Spleen (tissue), 11 donors: ENCODE results near the gene CHD5. TPM values are rescaled to one million over a fixed set of nuclear protein-coding genes. Genes with fewer than 3 reads are reported as not detected.

ENCODE experiments used
- DNase-seq: peaks from one replicate; pipeline ENCODE4 v3.0.0-alpha.2; 2020
- H3K27ac ChIP-seq, 8 donors: fragments of 200-600 bp; sonication (generic) in 7 of 8; 1 replicate in 4 of 8; 2 replicates in 4 of 8; pipeline versions ENCODE4 v1.5.0 to v1.8.0; 2016 to 2021; ENCODE audit warnings: inconsistent platforms in 4 of 8, mild to moderate bottlenecking in 4 of 8, moderate library complexity in 1 of 8
- H3K27me3 ChIP-seq, 7 donors: fragments of 200-600 bp; sonication (generic) in 6 of 7; replicated peaks in 1 of 7; 1 replicate in 4 of 7; 2 replicates in 3 of 7; pipeline versions ENCODE4 v1.5.0 to v1.8.0; 2016 to 2021; ENCODE audit warnings: inconsistent platforms in 3 of 7, mild to moderate bottlenecking in 1 of 7
- H3K36me3 ChIP-seq, 6 donors: fragments of 200-600 bp; sonication (generic) in 5 of 6; 1 replicate in 4 of 6; 2 replicates in 2 of 6; pipeline versions ENCODE4 v1.5.0 to v1.8.0; 2016 to 2021; ENCODE audit warnings: inconsistent platforms in 2 of 6
- H3K4me1 ChIP-seq, 6 donors: fragments of 200-600 bp; sonication (generic) in 5 of 6; 1 replicate in 3 of 6; 2 replicates in 3 of 6; pipeline versions ENCODE4 v1.5.0 to v1.8.0; 2016 to 2021; ENCODE audit warnings: inconsistent platforms in 3 of 6
- H3K4me3 ChIP-seq, 8 donors: fragments of 200-600 bp; sonication (generic) in 7 of 8; 1 replicate in 4 of 8; 2 replicates in 4 of 8; pipeline versions ENCODE4 v1.5.0 to v1.8.0; 2016 to 2021; ENCODE audit warnings: inconsistent platforms in 4 of 8, mild to moderate bottlenecking in 4 of 8, moderate library complexity in 2 of 8
- H3K9me3 ChIP-seq, 8 donors: fragments of 200-600 bp; sonication (generic) in 7 of 8; 1 replicate in 4 of 8; 2 replicates in 4 of 8; pipeline versions ENCODE4 v1.5.0 to v1.8.0; 2016 to 2021; ENCODE audit warnings: inconsistent platforms in 4 of 8
- POLR2A ChIP-seq, 3 donors: fragments of 450-650 bp; IDR thresholded peaks; one replicate each; pipeline ENCODE4 v1.5.1; 2017; ENCODE audit warnings: antibody characterized with exemption in 3 of 3, mild to moderate bottlenecking in 1 of 3
- POLR2AphosphoS5 ChIP-seq, 3 donors: sonication (generic); formaldehyde crosslinking; IDR thresholded peaks; one replicate each; pipeline ENCODE4 v1.5.1; 2017; ENCODE audit warnings: antibody characterized with exemption in 3 of 3
- WGBS, 5 donors: extraction: QIAGEN DNeasy Blood & Tissue Kit in 3 of 5; methylation state at CpG; one replicate each; pipeline versions ENCODE4 v1.1.5 to v1.1.7; 2013 to 2018; 5-methylcytosine and 5-hydroxymethylcytosine counted together
- intact Hi-C: fragments of 100-400 bp; cut with DNase I; formaldehyde crosslinking; loops from one replicate; pipeline ENCODE4 v1.15.0; 2023; ENCODE audit warnings: low total_unique reads
- polyA plus RNA-seq, 3 donors: library from polyadenylated mRNA; stranded (reverse); fragments of 200-250 nt; gene quantifications; one replicate each; pipeline ENCODE4 v1.2.1, GENCODE V29; 2013
- total RNA-seq, 7 donors: library from RNA; depleted of rRNA in 3 of 7; stranded (reverse); fragments of >200 nt in 3 of 7; fragmentation: NEBNext Ultra II Directional in 4 of 7; extraction: Animal tissue kit (Norgen Biotek cat#: 25700) in 4 of 7; gene quantifications; one replicate each; pipeline versions ENCODE4 v1.1.0 to v1.2.1, GENCODE V29; 2016 to 2021
- TF ChIP-seq, protein P1 (sequence below), 11 experiments: fragments of 200-600 bp in 7 of 11; fragments of 450-650 bp in 4 of 11; sonication (generic) in 4 of 11; IDR thresholded peaks in 8 of 11; conservative IDR thresholded peaks in 3 of 11; 1 replicate in 7 of 11; 2 replicates in 4 of 11; pipeline versions ENCODE4 v1.4.0 to v1.8.0; 2016 to 2021; ENCODE audit warnings: antibody characterized with exemption in 11 of 11, inconsistent platforms in 4 of 11, mild to moderate bottlenecking in 1 of 11
- donor health status: healthy with polysubstance abuse.
- donor health status: DM: no; HTN: no; CAD: no; lungs with moderate emphysema.
- donor health status: DM: no; HTN: no; CAD: no.
- donor health status: Bipolar disorder and iron deficiency.
- donor health status: healthy.
- donor health status: DM: no; HTN: no; CAD: no.
- donor health status: DM: yes; HTN: yes; CAD: no.

The CHD5 gene
- total and polyA plus RNA-seq, 10 donors, result 0.04 to 0.44 (median 0.13) TPM

DNA sequence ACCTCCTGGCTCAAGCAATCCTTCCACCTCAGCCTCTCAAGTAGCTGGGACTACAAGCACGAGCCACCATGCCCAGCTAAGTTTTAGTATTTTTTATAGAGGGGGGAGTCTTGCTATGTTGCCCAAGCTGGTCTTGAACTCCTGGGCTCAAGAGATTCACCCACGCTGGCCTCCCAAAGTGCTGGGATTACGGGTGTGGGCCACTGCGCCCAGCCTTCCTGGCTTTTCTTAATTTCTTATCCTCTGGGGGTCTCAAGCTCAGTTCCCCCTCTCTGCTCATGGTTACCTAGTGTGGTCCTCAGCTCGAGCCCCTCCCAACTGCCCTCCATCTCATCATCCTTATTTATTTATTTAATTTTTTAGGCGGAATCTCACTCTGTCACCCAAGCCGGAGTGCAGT is 22.1 kb upstream of the CHD5 start:
- H3K9me3 ChIP-seq, result no peaks in the 10 kb centered on the region
- H3K4me1 ChIP-seq, result peaks cover 33 to 57% (median 48%) of the 10 kb centered on the region in 6 donors
- intact Hi-C loops, result no loop called here
- TF ChIP-seq, protein P1, sequence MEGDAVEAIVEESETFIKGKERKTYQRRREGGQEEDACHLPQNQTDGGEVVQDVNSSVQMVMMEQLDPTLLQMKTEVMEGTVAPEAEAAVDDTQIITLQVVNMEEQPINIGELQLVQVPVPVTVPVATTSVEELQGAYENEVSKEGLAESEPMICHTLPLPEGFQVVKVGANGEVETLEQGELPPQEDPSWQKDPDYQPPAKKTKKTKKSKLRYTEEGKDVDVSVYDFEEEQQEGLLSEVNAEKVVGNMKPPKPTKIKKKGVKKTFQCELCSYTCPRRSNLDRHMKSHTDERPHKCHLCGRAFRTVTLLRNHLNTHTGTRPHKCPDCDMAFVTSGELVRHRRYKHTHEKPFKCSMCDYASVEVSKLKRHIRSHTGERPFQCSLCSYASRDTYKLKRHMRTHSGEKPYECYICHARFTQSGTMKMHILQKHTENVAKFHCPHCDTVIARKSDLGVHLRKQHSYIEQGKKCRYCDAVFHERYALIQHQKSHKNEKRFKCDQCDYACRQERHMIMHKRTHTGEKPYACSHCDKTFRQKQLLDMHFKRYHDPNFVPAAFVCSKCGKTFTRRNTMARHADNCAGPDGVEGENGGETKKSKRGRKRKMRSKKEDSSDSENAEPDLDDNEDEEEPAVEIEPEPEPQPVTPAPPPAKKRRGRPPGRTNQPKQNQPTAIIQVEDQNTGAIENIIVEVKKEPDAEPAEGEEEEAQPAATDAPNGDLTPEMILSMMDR (IDR thresholded peaks at IDR 0.05 in 8 of 11, conservative IDR thresholded peaks at IDR 0.05 in 3 of 11), result no peak
- no peak for TF ChIP-seq POLR2A (IDR thresholded peaks at IDR 0.05)
- no peak for TF ChIP-seq POLR2AphosphoS5 (IDR thresholded peaks at IDR 0.05)
- DNase-seq, result no peak
- H3K27ac ChIP-seq, result no peak overlapping the region
- H3K36me3 ChIP-seq, result peaks cover 0 to 4% (median 2%) of the 10 kb centered on the region in 6 donors
- no peak overlapping the region for H3K4me3 ChIP-seq
- peaks cover 0 to 32% (median 22%) of the 10 kb centered on the region in 7 donors for H3K27me3 ChIP-seq
- 86 to 91% (median 88%) methylated on average over 7 of the region's 7 CpGs for WGBS, 5 donors

DNA sequence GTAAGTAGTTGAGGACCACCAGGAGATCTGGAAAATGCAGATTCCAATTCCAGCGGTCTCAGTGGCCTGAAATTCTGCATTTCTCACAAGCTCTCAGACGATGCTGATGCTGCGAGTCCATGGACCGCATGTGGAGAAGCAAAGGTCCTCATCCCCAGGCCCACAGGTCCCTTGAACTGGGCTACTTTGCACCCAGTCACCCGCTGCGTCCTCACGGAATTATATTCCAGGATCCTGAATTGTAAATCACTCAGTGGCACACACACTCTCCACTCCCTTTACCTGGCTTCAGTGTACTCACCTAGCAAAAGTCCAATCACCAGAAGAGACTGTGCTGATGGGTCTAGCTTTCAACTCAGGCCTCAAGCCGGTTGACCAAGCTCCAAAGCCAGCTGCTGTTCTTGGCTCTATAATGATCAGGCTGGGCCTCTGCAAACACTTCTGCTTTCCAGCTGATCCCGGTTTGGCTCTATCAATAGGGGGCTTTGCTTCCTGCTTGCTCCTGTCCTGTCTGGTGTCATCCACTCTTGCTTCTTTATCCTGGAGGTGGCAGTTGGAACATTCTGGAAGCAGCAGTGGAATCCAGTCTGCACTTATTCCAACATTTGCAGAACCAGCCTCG is 20.2 kb upstream of the CHD5 start:
- Histone ChIP-seq H3K27me3 (peaks cover 0 to 12% (median 3%) of the 10 kb centered on the region in 7 donors), H3K36me3 (peaks cover 3 to 24% (median 21%) of the 10 kb centered on the region in 6 donors), H3K4me3 (peak overlapping the region; percentile 76 to 100 (median 96)), H3K9me3 (no peaks in the 10 kb centered on the region), H3K27ac (peak overlapping the region; percentile 70 to 90 (median 84)), H3K4me1 (peaks cover 24 to 57% (median 43%) of the 10 kb centered on the region in 6 donors)
- no peak for TF ChIP-seq POLR2AphosphoS5 (IDR thresholded peaks at IDR 0.05)
- no peak for TF ChIP-seq POLR2A (IDR thresholded peaks at IDR 0.05)
- TF ChIP-seq, protein P1 (IDR thresholded peaks at IDR 0.05 in 8 of 11, conservative IDR thresholded peaks at IDR 0.05 in 3 of 11), result no peak
- no peak for DNase-seq
- 74 to 79% (median 77%) methylated on average over 10 of the region's 10 CpGs for WGBS, 5 donors
- intact Hi-C loops, result no loop called here

DNA sequence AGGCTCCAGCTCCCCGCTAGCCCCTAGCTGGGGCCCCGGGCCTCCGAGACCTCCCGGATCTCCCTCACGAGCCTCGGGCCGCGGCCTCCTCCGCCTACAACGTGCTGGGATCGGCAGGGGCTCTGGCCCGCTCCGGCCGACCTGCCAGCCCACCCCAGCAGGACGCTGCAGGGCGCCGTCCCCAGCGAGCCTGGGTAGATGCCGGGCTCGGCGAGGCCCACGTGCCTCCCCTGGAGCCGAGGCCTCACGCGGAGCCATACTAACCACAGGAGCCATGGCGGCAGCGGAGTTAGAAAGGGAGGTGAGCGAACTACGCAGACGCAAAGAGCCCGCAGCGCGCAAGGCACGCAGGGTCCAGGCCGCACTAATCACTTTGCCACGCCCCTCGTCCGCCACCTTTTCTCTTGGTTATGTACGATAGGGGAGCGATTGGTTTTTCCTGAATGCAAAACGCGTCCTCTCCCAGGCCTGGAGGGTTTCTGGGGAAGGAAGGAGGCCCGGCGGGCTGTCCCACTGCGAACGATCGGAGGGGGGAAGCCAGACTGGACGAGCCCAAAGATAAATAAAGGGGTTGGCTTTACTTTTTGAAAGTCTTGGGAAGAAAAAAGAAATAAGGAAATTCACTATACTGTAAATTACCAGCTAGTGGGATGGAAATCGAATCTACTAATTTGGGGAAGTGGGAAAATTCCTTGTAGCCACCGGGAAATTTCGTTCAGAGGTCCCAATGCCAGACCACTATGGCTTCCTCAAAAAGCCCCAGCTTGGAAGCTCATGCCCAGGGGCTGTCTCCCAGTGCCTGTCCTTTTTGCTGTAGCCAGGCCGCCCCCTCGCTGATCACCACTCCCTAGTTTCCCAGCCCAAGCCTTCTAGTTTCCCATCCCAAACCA is 19.4 kb upstream of the CHD5 start, which contains the start of gene RPL22:
TSS of gene RPL22 (minus strand) at position 298 of the 890 bp plus-strand sequence. CDS start at position 276, 22 bp downstream.
- Histone ChIP-seq H3K36me3 (peaks cover 3 to 31% (median 29%) of the 10 kb centered on the region in 6 donors), H3K27me3 (peaks cover 0 to 5% (median 0%) of the 10 kb centered on the region in 7 donors), H3K9me3 (no peaks in the 10 kb centered on the region), H3K27ac (peak within 1 kb of the TSS; percentile 70 to 90 (median 84)), H3K4me1 (peaks cover 18 to 57% (median 40%) of the 10 kb centered on the region in 6 donors), H3K4me3 (peak within 1 kb of the TSS; percentile 76 to 100 (median 96))
- 1 to 3% (median 2%) methylated on average over 26 to 53 of the region's 53 CpGs for WGBS, 5 donors
- DNase-seq, result peak; percentile 99
- intact Hi-C loops, result no loop called here
- TF ChIP-seq POLR2AphosphoS5 (IDR thresholded peaks at IDR 0.05) (peak; percentile 93 to 96 (median 96)), POLR2A (IDR thresholded peaks at IDR 0.05) (peak in 2 of 3 donors; percentile 38 to 52)
- TF ChIP-seq, protein P1 (IDR thresholded peaks at IDR 0.05 in 8 of 11, conservative IDR thresholded peaks at IDR 0.05 in 3 of 11), result peak in 2 of 11 experiments; percentile 5 to 32
